Retinal pigment epithelial cell (primary cell): Measurements from ENCODE around the gene LIN37.

Source experiments
- DNase-seq: peaks from one replicate; pipeline ENCODE4 v3.0.0-alpha.2; 2010; ENCODE audit warnings: low read depth
- H3K4me3 ChIP-seq: 2 replicates; pipeline ENCODE4 v1.5.1; 2011; ENCODE audit warnings: mild to moderate bottlenecking, low read length, control low read depth, moderate library complexity
- CTCF ChIP-seq: conservative IDR thresholded peaks from 2 replicates; pipeline ENCODE4 v1.5.1; 2011; ENCODE audit warnings: low read depth, low read length, control low read depth, inconsistent platforms

The LIN37 gene

GRCh38 chr19:35727053-35727955, 21.1 kb upstream of the LIN37 start:
- no peak overlapping the region for H3K4me3 ChIP-seq
- no peak for DNase-seq
- TF ChIP-seq CTCF: no peak

GRCh38 chr19:35727956-35728706, 20.2 kb upstream of the LIN37 start:
- no peak for TF ChIP-seq CTCF
- DNase-seq: no peak
- H3K4me3 ChIP-seq: no peak overlapping the region

GRCh38 chr19:35729021-35729420, 19.4 kb upstream of the LIN37 start:
- no peak overlapping the region for H3K4me3 ChIP-seq
- DNase-seq: no peak
- TF ChIP-seq CTCF: no peak

GRCh38 chr19:35729763-35730162, 18.6 kb upstream of the LIN37 start:
- no peak overlapping the region for H3K4me3 ChIP-seq
- no peak for DNase-seq
- TF ChIP-seq CTCF: no peak

- no peak for DNase-seq
- no peak for TF ChIP-seq CTCF
- H3K4me3 ChIP-seq: no peak overlapping the region
Observed at GRCh38 chr19:35730326-35730725, 18.1 kb upstream of the LIN37 start.

GRCh38 chr19:35731353-35731752, 17.0 kb upstream of the LIN37 start:
- TF ChIP-seq CTCF: no peak
- H3K4me3 ChIP-seq: no peak overlapping the region
- DNase-seq: no peak
